ENCODE data around the gene NOTCH1.

GRCh38 chr9:136516191-136516654, 29.6 kb downstream of the NOTCH1 start:
- no peak for TF ChIP-seq GATA3 (IDR thresholded peaks at IDR 0.05; ENCODE audit: low read depth, low read length)
- no peak for TF ChIP-seq GATA2 (IDR thresholded peaks at IDR 0.05; ENCODE audit: low read depth, low read length)
